IPS DF 6.9 (cell line): ENCODE measurements around the gene SPCS3.
"Not testable (repeated sequence)": the region's sequence is repeated elsewhere in the genome, so short reads cannot be mapped to it uniquely, and the experiment has no call there.

Experiments
- DNase-seq: peaks from one replicate; pipeline ENCODE4 v3.0.0-alpha.2; 2013; ENCODE audit warnings: low read depth, low spot score
- H3K27ac ChIP-seq: one replicate; pipeline ENCODE4 v1.5.1; 2013; ENCODE audit warnings: low read length, control low read depth
- H3K27me3 ChIP-seq: 2 replicates; pipeline ENCODE4 v1.6.1; 2013; ENCODE audit warnings: mild to moderate bottlenecking, low read length; ENCODE audit not compliant: control insufficient read depth, insufficient read depth
- H3K36me3 ChIP-seq: 2 replicates; pipeline ENCODE4 v1.6.1; 2013; ENCODE audit warnings: low read length; ENCODE audit not compliant: control insufficient read depth, insufficient read depth
- H3K4me1 ChIP-seq: 2 replicates; pipeline ENCODE4 v1.6.1; 2013; ENCODE audit warnings: low read length; ENCODE audit not compliant: control insufficient read depth, insufficient read depth
- H3K4me3 ChIP-seq: 2 replicates; pipeline ENCODE4 v1.5.1; 2013; ENCODE audit warnings: mild to moderate bottlenecking, low read length
- H3K9me3 ChIP-seq: 2 replicates; pipeline ENCODE4 v1.6.1; 2013; ENCODE audit warnings: low read length, inconsistent platforms; ENCODE audit not compliant: control insufficient read depth, insufficient read depth
- WGBS: extraction: QIAGEN DNeasy Blood & Tissue Kit; methylation state at CpG from one replicate; pipeline ENCODE4 v1.1.7; 2013; ENCODE audit warnings: mixed read lengths, missing lambda C conversion rate; ENCODE audit not compliant: insufficient read length, insufficient coverage; 5-methylcytosine and 5-hydroxymethylcytosine counted together

SPCS3 gene

DNA sequence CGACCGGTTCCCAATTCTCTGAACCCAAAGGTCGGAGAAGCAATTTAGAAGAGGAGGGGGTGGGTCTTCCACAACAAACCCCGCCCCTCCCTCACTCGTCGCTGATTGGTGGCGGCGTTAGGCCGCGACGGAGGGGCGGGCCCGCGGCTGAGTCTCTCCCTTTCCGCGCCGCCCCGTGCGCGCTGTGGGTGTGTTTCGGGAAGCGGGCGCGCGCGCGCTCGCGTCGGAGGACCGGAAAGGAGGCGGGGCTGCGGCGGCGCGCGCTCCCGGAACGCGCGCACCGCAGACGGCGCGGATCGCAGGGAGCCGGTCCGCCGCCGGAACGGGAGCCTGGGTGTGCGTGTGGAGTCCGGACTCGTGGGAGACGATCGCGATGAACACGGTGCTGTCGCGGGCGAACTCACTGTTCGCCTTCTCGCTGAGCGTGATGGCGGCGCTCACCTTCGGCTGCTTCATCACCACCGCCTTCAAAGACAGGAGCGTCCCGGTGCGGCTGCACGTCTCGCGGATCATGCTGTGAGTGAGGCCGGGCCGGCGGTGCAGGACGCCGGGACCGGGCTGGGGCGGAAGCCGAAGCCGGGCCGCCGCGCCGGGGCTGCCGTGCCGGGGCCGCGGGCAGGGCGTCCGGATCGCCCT, at the start of gene SPCS3:
Gene SPCS3 (plus strand): TSS at position 263 of the 636 bp plus-strand sequence. CDS start 111 bp downstream, at position 374.
- no CpG with 5 or more reads among the region's 94 CpGs for WGBS

DNA sequence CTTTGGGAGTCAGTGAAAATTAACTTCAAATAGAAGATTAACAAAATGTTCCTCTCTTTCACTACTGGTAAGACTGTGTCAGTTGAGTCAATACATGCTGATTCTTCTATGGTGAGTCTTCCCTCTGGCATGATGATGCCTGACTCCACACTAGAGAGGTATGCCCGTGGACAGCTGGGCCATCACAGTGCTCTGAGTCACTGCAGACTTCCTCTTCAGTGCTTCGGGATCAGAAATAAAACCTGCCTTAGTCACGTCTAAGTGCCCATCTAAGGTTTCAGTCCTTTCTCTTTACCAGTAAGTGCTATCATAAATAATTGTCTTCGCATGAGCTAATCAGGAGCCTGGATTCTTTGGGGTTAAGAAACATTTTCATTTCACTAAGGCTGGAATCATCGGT, 49.1 kb upstream of the SPCS3 start:
- no peak for DNase-seq
- H3K9me3 ChIP-seq, result no peaks in the 10 kb centered on the region
- no peak overlapping the region for H3K4me3 ChIP-seq
- no peaks in the 10 kb centered on the region for H3K27me3 ChIP-seq
- H3K4me1 ChIP-seq, result no peaks in the 10 kb centered on the region
- no CpG with 5 or more reads among the region's 5 CpGs for WGBS
- H3K36me3 ChIP-seq, result no peaks in the 10 kb centered on the region
- no peak overlapping the region for H3K27ac ChIP-seq

More for the DNA sequence above, at the start of gene SPCS3:
- Histone ChIP-seq H3K27me3 (no peaks in the 10 kb centered on the region), H3K4me1 (no peaks in the 10 kb centered on the region; the same call in 1 of the 2 replicates), H3K9me3 (no peaks in the 10 kb centered on the region), H3K4me3 (peak within 1 kb of the TSS; percentile 100), H3K27ac (no peak within 1 kb of the TSS), H3K36me3 (no peaks in the 10 kb centered on the region)
- DNase-seq, result peak; percentile 77

DNA sequence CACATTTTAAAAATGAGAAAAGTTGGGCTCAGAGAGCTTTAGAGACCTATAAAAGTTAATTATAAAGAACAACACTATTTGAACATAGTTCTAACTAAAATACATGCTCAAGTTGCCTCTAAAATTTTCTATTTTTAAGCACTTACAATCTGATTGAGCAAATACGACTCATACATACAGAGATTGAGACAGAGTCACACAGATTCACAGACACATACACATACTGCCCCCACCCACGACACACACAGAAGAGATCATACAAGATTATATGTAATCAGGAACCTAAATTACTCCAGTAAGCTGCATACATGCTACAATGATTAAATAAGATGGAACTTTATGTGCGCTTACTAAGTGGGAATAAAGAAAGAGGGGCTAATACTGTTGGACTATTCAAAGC, 48.0 kb upstream of the SPCS3 start:
- Histone ChIP-seq H3K4me3 (no peak overlapping the region), H3K4me1 (no peaks in the 10 kb centered on the region), H3K27me3 (no peaks in the 10 kb centered on the region), H3K36me3 (no peaks in the 10 kb centered on the region), H3K9me3 (no peaks in the 10 kb centered on the region), H3K27ac (no peak overlapping the region)
- no peak for DNase-seq
- no CpG with 5 or more reads among the region's 3 CpGs for WGBS

DNA sequence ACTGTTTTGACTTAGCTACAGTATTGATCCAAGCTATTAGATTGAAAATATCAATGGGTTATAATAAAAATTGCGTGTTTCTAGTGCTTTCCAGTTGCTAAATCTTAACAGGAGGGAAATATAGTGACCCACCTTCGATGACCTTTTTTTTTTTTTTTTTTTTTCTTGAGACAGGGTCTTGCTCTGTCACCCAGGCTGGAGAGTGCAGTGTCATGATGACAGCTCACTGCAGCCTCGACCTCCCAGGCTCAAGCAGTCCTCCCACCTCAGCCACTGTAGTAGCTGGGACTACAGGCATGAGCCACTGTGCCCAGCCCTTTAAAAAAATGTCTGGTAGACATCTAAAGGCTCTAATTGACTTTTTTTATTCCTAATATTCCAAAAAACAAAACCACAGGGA, 47.0 kb upstream of the SPCS3 start:
- no CpG with 5 or more reads among the region's 3 CpGs for WGBS
- H3K36me3 ChIP-seq, result no peaks in the 10 kb centered on the region
- H3K27ac ChIP-seq, result no peak overlapping the region
- DNase-seq, result no peak
- no peak overlapping the region for H3K4me3 ChIP-seq
- H3K9me3 ChIP-seq, result no peaks in the 10 kb centered on the region
- H3K4me1 ChIP-seq, result no peaks in the 10 kb centered on the region
- H3K27me3 ChIP-seq, result no peaks in the 10 kb centered on the region

DNA sequence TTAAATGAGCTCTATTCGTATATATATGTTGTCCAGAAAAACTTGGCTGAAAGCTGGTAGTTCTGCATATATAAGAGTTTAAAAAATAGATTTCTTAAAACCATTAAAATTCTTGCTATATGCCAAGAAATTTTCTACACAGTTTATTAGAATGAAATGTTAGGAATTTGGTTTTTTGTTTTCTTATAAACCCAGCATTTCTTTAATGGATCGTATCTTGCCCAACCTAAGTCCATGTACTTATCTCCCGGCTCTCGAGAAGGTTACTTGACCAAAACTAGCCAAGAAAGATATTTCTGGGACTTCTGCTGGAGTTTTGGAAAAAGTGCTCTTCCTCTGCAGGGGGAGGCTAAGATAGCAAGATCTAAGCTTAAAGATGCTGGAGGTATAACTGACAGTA, 46.0 kb upstream of the SPCS3 start:
- Histone ChIP-seq H3K9me3 (no peaks in the 10 kb centered on the region), H3K4me1 (no peaks in the 10 kb centered on the region), H3K27me3 (no peaks in the 10 kb centered on the region), H3K27ac (no peak overlapping the region), H3K4me3 (no peak overlapping the region), H3K36me3 (no peaks in the 10 kb centered on the region)
- DNase-seq, result no peak
- no CpG with 5 or more reads among the region's 4 CpGs for WGBS

DNA sequence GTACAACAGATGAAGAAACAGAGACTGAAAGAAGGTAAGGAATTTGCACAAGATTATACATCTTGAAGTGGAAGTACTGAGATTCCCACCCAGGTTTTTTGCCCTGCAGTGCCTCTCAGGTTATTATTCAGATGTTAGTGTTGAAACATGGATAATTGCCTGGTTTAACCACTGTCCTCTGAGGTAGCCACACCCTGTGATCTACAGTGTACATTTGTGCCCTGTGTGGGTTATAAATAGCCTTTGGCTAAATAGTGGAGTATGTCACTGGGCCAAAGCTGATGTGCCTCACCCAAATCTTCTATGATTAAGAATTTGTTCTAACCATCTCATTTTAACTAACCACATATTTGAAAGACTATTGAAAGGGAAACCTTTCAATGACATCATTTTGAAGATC, 45.3 kb upstream of the SPCS3 start:
- Histone ChIP-seq H3K9me3 (no peaks in the 10 kb centered on the region), H3K4me3 (no peak overlapping the region), H3K4me1 (no peaks in the 10 kb centered on the region), H3K36me3 (no peaks in the 10 kb centered on the region), H3K27me3 (no peaks in the 10 kb centered on the region), H3K27ac (no peak overlapping the region)
- DNase-seq, result no peak

DNA sequence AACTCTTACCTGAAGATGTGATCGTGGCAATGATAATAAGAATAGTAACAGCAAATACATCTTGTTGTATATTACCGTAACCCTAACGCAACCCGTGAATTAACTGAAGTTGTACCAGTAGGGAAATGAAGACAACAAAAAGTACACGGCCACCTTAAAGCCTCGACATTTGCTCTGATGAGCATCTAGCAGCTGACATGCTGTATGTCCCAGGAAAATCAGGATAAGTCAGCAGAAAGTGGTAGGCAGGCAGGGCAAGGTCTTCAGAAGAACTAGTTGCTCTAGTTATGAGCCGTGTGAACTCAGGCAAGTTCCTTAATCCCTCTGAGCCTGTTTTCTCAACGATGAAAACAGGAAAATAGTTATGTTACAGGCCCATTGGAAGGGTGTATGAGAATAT, 43.1 kb upstream of the SPCS3 start:
- no peaks in the 10 kb centered on the region for H3K36me3 ChIP-seq
- H3K27ac ChIP-seq, result no peak overlapping the region
- H3K4me3 ChIP-seq, result no peak overlapping the region
- no peaks in the 10 kb centered on the region for H3K4me1 ChIP-seq
- H3K9me3 ChIP-seq, result no peaks in the 10 kb centered on the region
- DNase-seq, result no peak
- no CpG with 5 or more reads among the region's 8 CpGs for WGBS
- no peaks in the 10 kb centered on the region for H3K27me3 ChIP-seq

DNA sequence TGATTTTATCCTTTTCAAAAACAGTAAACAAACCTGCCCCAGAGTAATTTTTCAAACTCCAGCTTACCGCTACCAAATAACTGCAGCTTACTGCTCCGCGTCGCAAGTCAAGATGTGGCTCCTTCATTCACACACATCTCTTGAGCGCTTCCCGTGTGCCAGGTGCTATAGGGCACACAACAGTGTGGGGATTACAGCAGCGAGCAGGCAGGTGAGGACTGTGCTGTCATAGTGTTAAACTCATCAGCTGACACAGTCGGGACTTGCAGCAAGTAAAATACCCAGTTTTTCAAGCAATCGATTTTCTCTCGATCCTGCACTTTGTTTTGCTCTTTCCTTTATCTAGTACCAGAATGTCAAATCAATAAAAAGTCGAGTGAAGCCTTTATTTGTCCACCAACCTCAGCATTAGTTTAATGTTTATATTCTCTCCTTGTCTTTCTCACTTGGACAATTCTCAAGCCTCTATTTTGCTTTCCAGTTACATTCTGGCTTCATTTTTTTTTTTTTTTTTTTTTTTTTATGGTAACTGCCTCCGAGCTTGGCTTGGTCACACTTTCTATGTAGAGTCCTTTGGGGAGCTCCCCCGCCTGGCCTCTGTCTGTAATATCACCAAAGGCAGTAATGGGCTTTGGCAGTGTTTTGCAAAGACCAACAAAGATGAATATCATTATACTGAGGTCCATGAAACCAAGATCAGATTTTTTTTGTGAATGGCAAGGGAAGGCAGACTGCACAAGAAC, 42.4 kb upstream of the SPCS3 start:
- peak; percentile 25 for DNase-seq
- Histone ChIP-seq H3K4me3 (no peak overlapping the region), H3K36me3 (no peaks in the 10 kb centered on the region), H3K27me3 (no peaks in the 10 kb centered on the region), H3K9me3 (no peaks in the 10 kb centered on the region), H3K4me1 (no peaks in the 10 kb centered on the region), H3K27ac (no peak overlapping the region)
- no CpG with 5 or more reads among the region's 13 CpGs for WGBS

DNA sequence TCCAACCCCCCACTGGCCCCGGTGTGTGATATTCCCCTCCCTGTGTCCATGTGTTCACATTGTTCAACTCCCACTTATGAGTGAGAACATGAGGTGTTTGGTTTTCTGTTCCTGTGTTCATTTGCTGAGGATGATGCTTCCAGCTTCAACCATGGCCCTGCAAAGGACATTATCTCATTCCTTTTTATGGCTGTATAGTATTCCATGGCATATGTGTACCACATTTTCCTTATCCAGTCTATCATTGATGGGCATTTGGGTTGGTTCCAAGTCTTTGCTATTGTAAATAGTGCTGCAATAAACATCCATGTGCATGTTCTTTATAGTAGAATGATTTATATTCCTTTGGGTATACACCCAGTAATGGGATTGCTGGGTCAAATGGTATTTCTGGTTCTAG, 40.2 kb upstream of the SPCS3 start:
- not testable (repeated sequence) for H3K4me3 ChIP-seq, H3K9me3 ChIP-seq, H3K4me1 ChIP-seq, H3K36me3 ChIP-seq, DNase-seq, H3K27ac ChIP-seq, H3K27me3 ChIP-seq
- no CpG with 5 or more reads among the region's 1 CpG for WGBS

DNA sequence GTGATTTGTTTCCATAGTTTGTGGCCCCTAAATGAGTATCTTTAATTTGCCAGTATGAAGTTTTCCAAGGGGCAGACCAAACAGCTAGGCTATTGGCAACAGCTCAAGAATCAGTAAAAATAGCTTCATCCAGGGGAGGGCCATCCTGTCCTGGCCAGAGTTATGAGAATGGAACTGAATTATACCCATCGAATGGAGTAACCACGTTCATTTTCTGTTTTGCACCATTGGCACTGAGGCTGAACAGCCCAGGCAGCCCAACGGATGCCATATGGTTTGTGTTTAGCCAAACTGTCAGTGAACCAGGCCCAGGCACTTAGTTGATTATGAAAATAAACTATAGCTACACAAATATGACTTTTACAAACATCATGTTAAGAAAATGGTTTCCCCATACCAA, 33.0 kb upstream of the SPCS3 start:
- no CpG with 5 or more reads among the region's 3 CpGs for WGBS

DNA sequence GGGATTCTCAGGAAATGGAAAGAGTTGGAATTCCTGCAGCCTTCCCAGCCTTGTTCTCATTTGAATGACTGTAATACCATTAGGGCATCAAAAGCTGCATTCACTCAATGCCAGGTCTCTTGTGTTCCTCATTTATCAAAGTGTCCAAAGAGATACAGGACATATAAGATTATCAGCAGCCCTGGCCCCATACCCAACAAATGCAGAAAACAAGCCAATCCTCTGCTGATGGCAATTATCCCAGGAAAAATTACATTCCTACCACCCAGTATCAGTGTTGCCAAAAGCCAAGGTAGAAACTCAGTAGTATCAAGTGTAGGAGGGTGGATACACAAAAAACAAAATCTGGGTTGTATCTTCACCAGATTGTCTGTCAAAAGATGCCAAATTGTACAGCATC, 32.2 kb upstream of the SPCS3 start:
- Histone ChIP-seq H3K36me3 (no peaks in the 10 kb centered on the region), H3K9me3 (no peaks in the 10 kb centered on the region), H3K27ac (no peak overlapping the region), H3K4me1 (no peaks in the 10 kb centered on the region), H3K27me3 (no peaks in the 10 kb centered on the region), H3K4me3 (no peak overlapping the region)
- no peak for DNase-seq

More for the DNA sequence above, 33.0 kb upstream of the SPCS3 start:
- H3K27me3 ChIP-seq, result no peaks in the 10 kb centered on the region
- no peak for DNase-seq
- no peaks in the 10 kb centered on the region for H3K36me3 ChIP-seq
- H3K4me3 ChIP-seq, result no peak overlapping the region
- no peaks in the 10 kb centered on the region for H3K4me1 ChIP-seq
- no peaks in the 10 kb centered on the region for H3K9me3 ChIP-seq
- H3K27ac ChIP-seq, result no peak overlapping the region
